HCT116 (cell line): Measurements from ENCODE around the gene CLDN10. TPM values are rescaled to one million over a fixed set of nuclear protein-coding genes. Genes with fewer than 3 reads are reported as not detected.

Source experiments
- ATAC-seq: fragments of 200-7000 bp; cut with Tn5 transposase; 2 replicates; pipeline ENCODE4 v1.9.1; 2020; ENCODE audit warnings: mild to moderate bottlenecking, moderate library complexity
- BruUV-seq: library from RNA; stranded (reverse); fragments of 400-500 nt; replicated peaks from 2 replicates; lab custom pipeline; 2021; lab: Mats Ljungman, UMichigan
- CTCF ChIA-PET: fragments of 300-600 bp; sonication (Branson Sonifier 250); formaldehyde crosslinking; loops from one replicate; lab custom pipeline; 2021; ENCODE audit warnings: antibody characterized with exemption; lab: Charles Lee
- POLR2A ChIA-PET: fragments of 300-600, 350-600 bp; sonication (Branson Sonifier 250); formaldehyde crosslinking; loops from one replicate; lab custom pipeline; 2021; ENCODE audit warnings: antibody characterized with exemption; lab: Charles Lee
- RAD21 ChIA-PET, 2 experiments: fragments of 300-600 bp; sonication (Branson Sonifier 250); formaldehyde crosslinking; loops; one replicate each; lab custom pipeline; 2023; ENCODE audit warnings: low total read pairs in 2 of 2; ENCODE audit not compliant: uncharacterized antibody in 2 of 2, unreplicated experiment in 2 of 2, low non-redundant PET in 1 of 2; lab: Charles Lee
- DNase-seq: peaks from one replicate; pipeline ENCODE4 v3.0.0-alpha.2; 2010; ENCODE audit warnings: low read depth, low spot score
- H2AFZ ChIP-seq: fragments of 200-600 bp; shearing (Covaris generic), sonication (generic); 2 replicates; pipeline ENCODE4 v1.6.1; 2017; ENCODE audit warnings: low read depth, mixed run types, mixed read lengths, antibody characterized with exemption, low read length; ENCODE audit not compliant: poor library complexity, severe bottlenecking
- H3K27ac ChIP-seq: 2 replicates; pipeline ENCODE4 v1.5.1; 2012; ENCODE audit warnings: low read depth, low read length
- H3K27me3 ChIP-seq: fragments of 200-600 bp; sonication (generic); 2 replicates; pipeline ENCODE4 v1.6.1; 2016; ENCODE audit warnings: mixed run types, low read length, mixed read lengths; ENCODE audit not compliant: insufficient read depth
- H3K36me3 ChIP-seq, 2 experiments: fragments of 200-500 bp in 1 of 2; fragments of 200-600 bp in 1 of 2; sonication (Bioruptor generic) in 1 of 2; sonication (generic) in 1 of 2; 2 replicates each; pipeline versions ENCODE4 v1.5.1 to v1.6.1; 2014 to 2016; ENCODE audit warnings: low read length in 2 of 2, inconsistent platforms in 1 of 2, mixed read lengths in 1 of 2, mixed run types in 1 of 2; ENCODE audit not compliant: insufficient read depth in 2 of 2, control insufficient read depth in 1 of 2
- H3K4me1 ChIP-seq, 2 experiments: fragments of 200-600 bp in 1 of 2; sonication (generic) in 1 of 2; 2 replicates each; pipeline versions ENCODE4 v1.5.1 to v1.6.1; 2012 to 2017; ENCODE audit warnings: low read length in 2 of 2, inconsistent platforms in 1 of 2, mild to moderate bottlenecking in 1 of 2, mixed read lengths in 1 of 2, mixed run types in 1 of 2, moderate library complexity in 1 of 2; ENCODE audit not compliant: insufficient read depth in 2 of 2, control insufficient read depth in 1 of 2
- H3K4me2 ChIP-seq: fragments of 200-600 bp; sonication (generic); 2 replicates; pipeline ENCODE4 v1.6.1; 2017; ENCODE audit warnings: mixed run types, low read length, mixed read lengths
- H3K4me3 ChIP-seq, 2 experiments: fragments of 200-600 bp in 1 of 2; sonication (generic) in 1 of 2; replicated peaks in 1 of 2; 2 replicates each; pipeline ENCODE4 v1.5.1; 2011 to 2016; ENCODE audit warnings: low read length in 2 of 2, control low read depth in 1 of 2, low read depth in 1 of 2, mild to moderate bottlenecking in 1 of 2, mixed read lengths in 1 of 2, mixed run types in 1 of 2
- H3K79me2 ChIP-seq: fragments of 200-600 bp; sonication (generic); 2 replicates; pipeline ENCODE4 v1.6.1; 2017; ENCODE audit warnings: mild to moderate bottlenecking, mixed run types, low read length, moderate library complexity, mixed read lengths; ENCODE audit not compliant: insufficient read depth
- H3K9ac ChIP-seq: fragments of 200-600 bp; sonication (generic); 2 replicates; pipeline ENCODE4 v1.6.1; 2016; ENCODE audit warnings: low read length, mixed read lengths
- H3K9me2 ChIP-seq: fragments of 200-600 bp; sonication (generic), shearing (Covaris generic); 2 replicates; pipeline ENCODE4 v1.6.1; 2017; ENCODE audit warnings: mixed run types, mild to moderate bottlenecking, moderate library complexity; ENCODE audit not compliant: insufficient read depth
- H3K9me3 ChIP-seq, 2 experiments: fragments of 200-500 bp in 1 of 2; fragments of 200-600 bp in 1 of 2; sonication (Bioruptor generic) in 1 of 2; sonication (generic) in 1 of 2; 2 replicates each; pipeline ENCODE4 v1.6.1; 2014 to 2017; ENCODE audit warnings: low read length in 2 of 2, mixed read lengths in 2 of 2, inconsistent platforms in 1 of 2, low read depth in 1 of 2, mild to moderate bottlenecking in 1 of 2, mixed run types in 1 of 2, moderate library complexity in 1 of 2; ENCODE audit not compliant: control insufficient read depth in 1 of 2, insufficient read depth in 1 of 2
- H4K20me1 ChIP-seq: fragments of 200-600 bp; sonication (generic), shearing (Covaris generic); 2 replicates; pipeline ENCODE4 v1.6.1; 2017; ENCODE audit warnings: mixed run types, mild to moderate bottlenecking, moderate library complexity; ENCODE audit not compliant: insufficient read depth
- ELF1 ChIP-seq: IDR thresholded peaks from 2 replicates; pipeline ENCODE4 v1.6.1; 2012; ENCODE audit warnings: low read depth, borderline replicate concordance
- EZH2phosphoT487 ChIP-seq: fragments of 200-600 bp; IDR thresholded peaks from 2 replicates; pipeline ENCODE4 v1.6.1; 2018; ENCODE audit warnings: antibody characterized with exemption, borderline replicate concordance
- RAD21 ChIP-seq: IDR thresholded peaks from 2 replicates; pipeline ENCODE4 v1.6.1; 2012; ENCODE audit warnings: low read depth, mild to moderate bottlenecking
- SIN3A ChIP-seq: IDR thresholded peaks from 2 replicates; pipeline ENCODE4 v1.6.1; 2012; ENCODE audit warnings: low read depth
- SP1 ChIP-seq: IDR thresholded peaks from 2 replicates; pipeline ENCODE4 v1.6.1; 2012; ENCODE audit warnings: low read depth
- TCF7L2 ChIP-seq: IDR thresholded peaks from 2 replicates; pipeline ENCODE4 v1.7.0; 2011; ENCODE audit warnings: borderline replicate concordance, inconsistent platforms; ENCODE audit not compliant: insufficient read depth, insufficient read length; ENCODE audit errors: extremely low read depth
- ZFX ChIP-seq: fragments of 450-650 bp; IDR thresholded peaks from 2 replicates; pipeline ENCODE4 v1.6.1; 2017
- intact Hi-C: fragments of 100-400 bp; cut with micrococcal nuclease; formaldehyde crosslinking; loops from 2 replicates; pipeline ENCODE4 v1.10.0; 2022
- total RNA-seq: library from RNA; stranded (reverse); gene quantifications from one replicate; pipeline ENCODE4 v1.2.1, GENCODE V29; 2021; ENCODE audit not compliant: unreplicated experiment
- TF ChIP-seq, protein P1 (sequence below): IDR thresholded peaks from 2 replicates; pipeline ENCODE4 v1.6.1; 2012; ENCODE audit warnings: low read depth
- TF ChIP-seq, protein P2 (sequence below): IDR thresholded peaks from 2 replicates; pipeline ENCODE4 v1.6.1; 2012

The CLDN10 gene
- total RNA-seq, 1 experiment from 2014 or later: not detected

DNA sequence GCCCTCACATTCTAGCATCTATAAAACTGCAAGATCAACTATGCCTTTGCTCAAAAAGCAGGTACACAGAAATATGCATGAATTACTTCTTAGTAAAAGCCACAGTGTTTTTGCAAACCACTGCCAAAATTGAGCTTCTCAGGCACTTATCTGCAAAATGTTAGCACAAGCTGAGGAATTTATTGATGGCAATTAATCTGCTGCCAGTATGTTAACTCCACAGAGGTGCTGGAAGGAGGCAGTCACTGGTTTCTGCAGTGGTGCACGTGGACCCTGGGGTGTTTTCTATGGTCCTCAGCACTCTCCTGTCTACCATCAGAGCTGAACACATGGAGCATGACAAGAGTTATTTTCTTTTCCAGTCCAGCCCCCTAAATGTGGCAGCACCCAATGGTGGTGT lies 44.2 kb downstream of the CLDN10 start:
- Histone ChIP-seq H3K27me3 (no peaks in the 10 kb centered on the region), H3K4me1 (no peaks in the 10 kb centered on the region), H3K79me2 (no peaks in the 10 kb centered on the region), H3K4me3 (no peak overlapping the region), H3K9me2 (no peaks in the 10 kb centered on the region), H3K9ac (no peak overlapping the region), H4K20me1 (no peaks in the 10 kb centered on the region), H3K27ac (no peak overlapping the region), H3K4me2 (no peak overlapping the region), H3K36me3 (no peaks in the 10 kb centered on the region), H3K9me3 (no peaks in the 10 kb centered on the region), H2AFZ (no peak overlapping the region)
- RAD21 ChIA-PET: no interaction called here
- TF ChIP-seq, protein P1, sequence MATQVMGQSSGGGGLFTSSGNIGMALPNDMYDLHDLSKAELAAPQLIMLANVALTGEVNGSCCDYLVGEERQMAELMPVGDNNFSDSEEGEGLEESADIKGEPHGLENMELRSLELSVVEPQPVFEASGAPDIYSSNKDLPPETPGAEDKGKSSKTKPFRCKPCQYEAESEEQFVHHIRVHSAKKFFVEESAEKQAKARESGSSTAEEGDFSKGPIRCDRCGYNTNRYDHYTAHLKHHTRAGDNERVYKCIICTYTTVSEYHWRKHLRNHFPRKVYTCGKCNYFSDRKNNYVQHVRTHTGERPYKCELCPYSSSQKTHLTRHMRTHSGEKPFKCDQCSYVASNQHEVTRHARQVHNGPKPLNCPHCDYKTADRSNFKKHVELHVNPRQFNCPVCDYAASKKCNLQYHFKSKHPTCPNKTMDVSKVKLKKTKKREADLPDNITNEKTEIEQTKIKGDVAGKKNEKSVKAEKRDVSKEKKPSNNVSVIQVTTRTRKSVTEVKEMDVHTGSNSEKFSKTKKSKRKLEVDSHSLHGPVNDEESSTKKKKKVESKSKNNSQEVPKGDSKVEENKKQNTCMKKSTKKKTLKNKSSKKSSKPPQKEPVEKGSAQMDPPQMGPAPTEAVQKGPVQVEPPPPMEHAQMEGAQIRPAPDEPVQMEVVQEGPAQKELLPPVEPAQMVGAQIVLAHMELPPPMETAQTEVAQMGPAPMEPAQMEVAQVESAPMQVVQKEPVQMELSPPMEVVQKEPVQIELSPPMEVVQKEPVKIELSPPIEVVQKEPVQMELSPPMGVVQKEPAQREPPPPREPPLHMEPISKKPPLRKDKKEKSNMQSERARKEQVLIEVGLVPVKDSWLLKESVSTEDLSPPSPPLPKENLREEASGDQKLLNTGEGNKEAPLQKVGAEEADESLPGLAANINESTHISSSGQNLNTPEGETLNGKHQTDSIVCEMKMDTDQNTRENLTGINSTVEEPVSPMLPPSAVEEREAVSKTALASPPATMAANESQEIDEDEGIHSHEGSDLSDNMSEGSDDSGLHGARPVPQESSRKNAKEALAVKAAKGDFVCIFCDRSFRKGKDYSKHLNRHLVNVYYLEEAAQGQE: no peak
- no TSS peak for BruUV-seq
- POLR2A ChIA-PET: no interaction called here
- ATAC-seq (no peak), DNase-seq (no peak)
- CTCF ChIA-PET: no interaction called here
- intact Hi-C loops: no loop called here

DNA sequence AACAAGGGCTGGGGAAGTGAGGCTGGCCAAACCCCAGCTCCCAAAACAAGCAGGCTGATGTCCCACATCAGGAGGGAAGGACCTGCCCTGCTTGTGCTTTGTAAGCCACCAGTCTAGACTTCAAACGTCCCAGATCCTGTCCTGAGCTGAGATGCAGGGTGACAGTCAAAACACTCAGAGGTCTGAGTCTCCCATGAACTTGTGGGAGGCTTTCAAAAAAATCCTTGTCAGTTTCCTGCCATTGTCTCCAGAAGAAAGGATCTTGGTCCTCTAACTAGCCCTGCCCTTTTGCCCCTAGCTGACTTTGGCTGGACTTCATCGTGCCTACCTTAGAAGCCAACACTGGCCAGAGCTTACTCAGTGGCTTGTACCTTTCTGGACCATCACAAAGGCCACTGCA lies 48.7 kb downstream of the CLDN10 start:
- no peak overlapping the region for H3K9ac ChIP-seq
- BruUV-seq: no TSS peak
- H3K4me1 ChIP-seq: peaks cover 6 to 9% of the 10 kb centered on the region in 2 experiments; a peak in 2 of 4 replicates
- H3K4me3 ChIP-seq: no peak overlapping the region
- no peaks in the 10 kb centered on the region for H3K36me3 ChIP-seq
- POLR2A ChIA-PET: no interaction called here
- H2AFZ ChIP-seq: no peak overlapping the region
- no peak overlapping the region for H3K4me2 ChIP-seq
- ATAC-seq (no peak), DNase-seq (no peak)
- CTCF ChIA-PET: no interaction called here
- H3K27me3 ChIP-seq: no peaks in the 10 kb centered on the region
- H3K79me2 ChIP-seq: no peaks in the 10 kb centered on the region
- TF ChIP-seq, protein P1: no peak
- no peak for TF ChIP-seq ELF1
- TF ChIP-seq EZH2phosphoT487: no peak
- no peak for TF ChIP-seq ZFX
- TF ChIP-seq RAD21: no peak
- TF ChIP-seq, protein P2, sequence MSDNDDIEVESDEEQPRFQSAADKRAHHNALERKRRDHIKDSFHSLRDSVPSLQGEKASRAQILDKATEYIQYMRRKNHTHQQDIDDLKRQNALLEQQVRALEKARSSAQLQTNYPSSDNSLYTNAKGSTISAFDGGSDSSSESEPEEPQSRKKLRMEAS: no peak
- no peak for TF ChIP-seq SP1
- no peak for TF ChIP-seq TCF7L2
- no peak for TF ChIP-seq SIN3A
- intact Hi-C loops: no loop called here
- no peaks in the 10 kb centered on the region for H3K9me3 ChIP-seq
- no peak overlapping the region for H3K27ac ChIP-seq
- H3K9me2 ChIP-seq: no peaks in the 10 kb centered on the region
- no peaks in the 10 kb centered on the region for H4K20me1 ChIP-seq
- RAD21 ChIA-PET: no interaction called here
